Upper lobe of left lung (tissue), 4 donors: Measurements from ENCODE around the gene SDCCAG8.

Experiments
- POLR2A ChIP-seq, 4 donors: fragments of 450-650 bp; IDR thresholded peaks; one replicate each; pipeline ENCODE4 v1.5.1; 2016 to 2017; ENCODE audit warnings: antibody characterized with exemption in 4 of 4, mild to moderate bottlenecking in 2 of 4
- POLR2AphosphoS5 ChIP-seq, 2 donors: sonication (generic); formaldehyde crosslinking; IDR thresholded peaks; one replicate each; pipeline ENCODE4 v1.5.1; 2017; ENCODE audit warnings: antibody characterized with exemption in 2 of 2
- TF ChIP-seq, protein P1 (sequence below), 6 experiments: fragments of 450-650 bp in 4 of 6; fragments of 200-600 bp in 2 of 6; sonication (generic) in 2 of 6; IDR thresholded peaks; one replicate each; pipeline ENCODE4 v1.5.1; 2016 to 2019; ENCODE audit warnings: antibody characterized with exemption in 6 of 6

DNA sequence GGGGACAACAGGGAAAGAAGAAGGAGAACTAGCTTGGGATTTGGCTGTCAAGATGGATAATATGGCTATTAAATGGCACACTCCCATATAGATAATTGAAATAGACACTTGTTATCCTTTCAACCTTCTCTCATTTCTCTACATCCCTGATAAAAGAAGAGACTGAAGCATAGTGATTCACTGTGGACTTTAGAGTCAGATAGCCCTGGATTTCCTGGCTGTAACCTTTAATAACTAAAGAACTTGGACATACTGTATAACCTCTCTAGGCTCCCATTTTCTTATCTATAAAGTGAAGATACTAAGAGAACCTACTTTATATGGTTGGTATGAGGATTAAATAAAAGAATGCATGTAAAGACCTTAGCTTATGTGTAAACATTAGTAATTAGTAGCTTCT is 152.6 kb downstream of the SDCCAG8 start:
- TF ChIP-seq, protein P1, sequence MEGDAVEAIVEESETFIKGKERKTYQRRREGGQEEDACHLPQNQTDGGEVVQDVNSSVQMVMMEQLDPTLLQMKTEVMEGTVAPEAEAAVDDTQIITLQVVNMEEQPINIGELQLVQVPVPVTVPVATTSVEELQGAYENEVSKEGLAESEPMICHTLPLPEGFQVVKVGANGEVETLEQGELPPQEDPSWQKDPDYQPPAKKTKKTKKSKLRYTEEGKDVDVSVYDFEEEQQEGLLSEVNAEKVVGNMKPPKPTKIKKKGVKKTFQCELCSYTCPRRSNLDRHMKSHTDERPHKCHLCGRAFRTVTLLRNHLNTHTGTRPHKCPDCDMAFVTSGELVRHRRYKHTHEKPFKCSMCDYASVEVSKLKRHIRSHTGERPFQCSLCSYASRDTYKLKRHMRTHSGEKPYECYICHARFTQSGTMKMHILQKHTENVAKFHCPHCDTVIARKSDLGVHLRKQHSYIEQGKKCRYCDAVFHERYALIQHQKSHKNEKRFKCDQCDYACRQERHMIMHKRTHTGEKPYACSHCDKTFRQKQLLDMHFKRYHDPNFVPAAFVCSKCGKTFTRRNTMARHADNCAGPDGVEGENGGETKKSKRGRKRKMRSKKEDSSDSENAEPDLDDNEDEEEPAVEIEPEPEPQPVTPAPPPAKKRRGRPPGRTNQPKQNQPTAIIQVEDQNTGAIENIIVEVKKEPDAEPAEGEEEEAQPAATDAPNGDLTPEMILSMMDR (IDR thresholded peaks at IDR 0.05), result no peak
- TF ChIP-seq POLR2AphosphoS5 (IDR thresholded peaks at IDR 0.05) (no peak), POLR2A (IDR thresholded peaks at IDR 0.05) (no peak)
